Duodenal mucosa (tissue), 2 donors: ENCODE results near the gene PSORS1C2.

Experiments
- H3K27ac ChIP-seq: one replicate; pipeline ENCODE4 v1.7.0; 2013; ENCODE audit warnings: low read depth, low read length
- H3K27me3 ChIP-seq, 2 donors: one replicate each; pipeline ENCODE4 v1.7.0; 2013; ENCODE audit warnings: low read length in 2 of 2, control low read depth in 1 of 2; ENCODE audit not compliant: insufficient read depth in 2 of 2, control insufficient read depth in 1 of 2
- H3K36me3 ChIP-seq, 2 donors: one replicate each; pipeline ENCODE4 v1.7.0; 2013; ENCODE audit warnings: low read length in 2 of 2, control low read depth in 1 of 2; ENCODE audit not compliant: insufficient read depth in 2 of 2, control insufficient read depth in 1 of 2
- H3K4me1 ChIP-seq, 2 donors: one replicate each; pipeline ENCODE4 v1.7.0; 2013; ENCODE audit warnings: low read length in 2 of 2, control low read depth in 1 of 2; ENCODE audit not compliant: insufficient read depth in 2 of 2, control insufficient read depth in 1 of 2
- H3K4me3 ChIP-seq, 2 donors: one replicate each; pipeline ENCODE4 v1.7.0; 2013; ENCODE audit warnings: low read length in 2 of 2, low read depth in 1 of 2
- H3K9ac ChIP-seq, 2 donors: one replicate each; pipeline ENCODE4 v1.7.0; 2013; ENCODE audit warnings: low read length in 2 of 2, low read depth in 1 of 2
- H3K9me3 ChIP-seq, 2 donors: one replicate each; pipeline ENCODE4 v1.7.0; 2013; ENCODE audit warnings: low read length in 2 of 2, control low read depth in 1 of 2; ENCODE audit not compliant: control insufficient read depth in 1 of 2

PSORS1C2 gene

DNA sequence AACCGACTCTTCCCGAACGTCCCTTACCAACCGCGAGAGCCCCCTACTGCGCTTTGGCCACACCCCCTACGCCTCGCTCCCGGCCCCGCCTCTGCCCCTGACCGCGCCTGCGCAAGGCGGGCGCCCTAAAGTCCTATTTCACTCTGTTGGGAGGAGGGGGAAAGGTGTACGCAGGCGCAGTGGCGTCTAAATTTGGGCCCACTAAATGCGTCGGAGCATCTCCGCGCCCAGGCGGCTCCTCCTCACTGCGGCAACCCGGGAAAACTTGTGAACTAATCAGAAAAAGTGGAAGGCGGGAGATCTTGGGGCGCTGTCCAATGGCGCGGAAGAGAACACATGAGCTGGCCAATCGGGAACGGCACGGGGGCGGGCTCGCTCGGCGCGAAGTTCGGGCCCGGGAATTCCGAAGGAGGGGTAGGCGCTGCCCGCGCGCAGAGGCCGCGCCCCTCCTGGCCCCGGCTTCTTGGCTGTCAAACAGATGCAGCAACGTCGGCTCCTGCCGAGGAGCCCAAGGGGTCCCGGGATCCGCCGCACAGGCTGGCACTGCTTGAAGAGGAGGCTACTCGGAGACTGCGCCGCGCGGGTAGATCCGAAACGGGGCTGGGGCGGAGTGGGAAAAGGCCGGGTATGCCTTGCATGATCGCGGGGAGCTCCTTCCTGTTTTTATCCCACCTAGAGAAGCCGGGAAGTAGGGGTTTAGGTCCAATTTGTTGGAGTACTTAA lies 19.4 kb upstream of the PSORS1C2 start, which contains the start of gene TCF19:
TSS of gene TCF19 (plus strand) at position 450 of the 723 bp plus-strand sequence. CDS start 881 bp downstream, outside the sequence.
- Histone ChIP-seq H3K4me3 (peak within 1 kb of the TSS; percentile 82 to 95), H3K9me3 (no peaks in the 10 kb centered on the region), H3K9ac (peak within 1 kb of the TSS; percentile 72 to 90), H3K36me3 (peaks cover 0 to 21% of the 10 kb centered on the region in 2 donors), H3K4me1 (peaks cover 16 to 20% of the 10 kb centered on the region in 2 donors), H3K27me3 (no peaks in the 10 kb centered on the region), H3K27ac (no peak within 1 kb of the TSS)

GRCh38 chr6:31157513-31158139 lies 18.8 kb upstream of the PSORS1C2 start, which contains the start of gene CCHCR1:
Gene CCHCR1, minus strand, starts transcription at chr6:31157802. Its CDS starts 202 bp downstream, at chr6:31157600.
- H3K4me1 ChIP-seq: peaks cover 16 to 20% of the 10 kb centered on the region in 2 donors
- no peaks in the 10 kb centered on the region for H3K9me3 ChIP-seq
- H3K36me3 ChIP-seq: peaks cover 0 to 15% of the 10 kb centered on the region in 2 donors
- no peak within 1 kb of the TSS for H3K27ac ChIP-seq
- H3K4me3 ChIP-seq: peak within 1 kb of the TSS; percentile 82 to 95
- no peaks in the 10 kb centered on the region for H3K27me3 ChIP-seq
- peak within 1 kb of the TSS; percentile 72 to 90 for H3K9ac ChIP-seq

GRCh38 chr6:31156641-31157040 lies 17.8 kb upstream of the PSORS1C2 start:
- Histone ChIP-seq H3K9ac (no peak overlapping the region), H3K36me3 (peaks cover 0 to 8% of the 10 kb centered on the region in 2 donors), H3K27ac (no peak overlapping the region), H3K27me3 (no peaks in the 10 kb centered on the region), H3K4me3 (no peak overlapping the region), H3K4me1 (peaks cover 16 to 20% of the 10 kb centered on the region in 2 donors), H3K9me3 (no peaks in the 10 kb centered on the region)

GRCh38 chr6:31154436-31154835 lies 15.6 kb upstream of the PSORS1C2 start:
- H3K4me3 ChIP-seq: no peak overlapping the region
- no peak overlapping the region for H3K27ac ChIP-seq
- no peaks in the 10 kb centered on the region for H3K27me3 ChIP-seq

DNA sequence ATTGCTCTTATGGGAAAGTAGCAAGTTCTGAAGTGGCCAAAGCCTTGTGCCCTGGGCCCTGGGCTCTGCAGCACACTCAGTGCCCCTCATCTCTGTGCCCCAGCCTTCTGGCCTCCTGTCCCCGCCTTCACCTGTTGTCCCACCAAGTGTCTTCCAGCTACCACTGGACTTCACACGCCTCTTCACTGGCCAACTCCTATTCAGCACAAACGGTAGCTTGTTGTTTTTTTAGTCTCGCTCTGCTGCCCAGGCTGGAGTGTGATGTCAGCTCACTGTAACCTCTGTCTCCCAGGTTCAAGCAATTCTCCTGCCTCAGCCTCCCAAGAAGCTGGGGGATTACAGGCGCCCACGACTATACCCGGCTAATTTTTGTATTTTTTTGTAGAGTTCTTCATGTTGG lies 13.9 kb upstream of the PSORS1C2 start:
- Histone ChIP-seq H3K36me3 (peaks cover 5 to 17% of the 10 kb centered on the region in 2 donors), H3K4me1 (peaks cover 7 to 9% of the 10 kb centered on the region in 2 donors), H3K9ac (no peak overlapping the region), H3K9me3 (no peaks in the 10 kb centered on the region), H3K27me3 (no peaks in the 10 kb centered on the region), H3K4me3 (no peak overlapping the region), H3K27ac (no peak overlapping the region)

More at GRCh38 chr6:31154436-31154835, 15.6 kb upstream of the PSORS1C2 start:
- no peak overlapping the region for H3K9ac ChIP-seq
- peaks cover 12 to 16% of the 10 kb centered on the region in 2 donors for H3K4me1 ChIP-seq
- peaks cover 5 to 17% of the 10 kb centered on the region in 2 donors for H3K36me3 ChIP-seq
- no peaks in the 10 kb centered on the region for H3K9me3 ChIP-seq

DNA sequence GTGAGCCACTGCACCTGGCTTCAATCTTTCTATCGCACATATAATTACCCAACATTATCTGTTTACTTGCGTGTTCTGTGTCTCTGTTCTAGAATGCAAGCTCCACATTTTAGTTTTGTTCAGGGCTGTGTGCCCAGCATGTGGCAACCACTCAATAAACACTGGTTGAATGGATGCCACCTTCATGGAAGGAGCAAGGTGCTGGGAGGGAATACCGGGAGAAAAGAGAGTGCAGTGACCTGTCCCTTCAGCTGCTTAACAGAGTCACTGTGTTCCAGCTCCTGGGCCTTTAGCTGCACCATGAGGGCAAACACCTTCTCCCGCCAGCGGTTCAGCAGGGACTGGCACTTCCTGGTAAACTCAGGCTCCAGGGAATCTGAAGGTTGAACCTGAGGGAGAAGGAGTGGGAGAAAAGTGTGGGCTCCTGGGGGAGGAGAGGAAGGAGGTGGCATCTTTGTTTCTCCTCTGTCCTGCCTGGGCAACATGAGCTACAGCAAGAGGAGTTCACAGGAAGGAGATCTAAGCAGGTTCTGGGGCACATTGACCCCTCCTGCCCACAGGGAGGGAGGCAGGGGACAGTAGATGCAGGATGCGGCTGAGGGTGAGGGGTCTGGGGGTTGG lies 11.1 kb upstream of the PSORS1C2 start:
- no peak overlapping the region for H3K9ac ChIP-seq
- H3K36me3 ChIP-seq: peaks cover 5 to 17% of the 10 kb centered on the region in 2 donors
- no peaks in the 10 kb centered on the region for H3K27me3 ChIP-seq
- H3K4me3 ChIP-seq: no peak overlapping the region
- no peaks in the 10 kb centered on the region for H3K9me3 ChIP-seq
- no peak overlapping the region for H3K27ac ChIP-seq
- H3K4me1 ChIP-seq: peaks cover 12 to 13% of the 10 kb centered on the region in 2 donors

DNA sequence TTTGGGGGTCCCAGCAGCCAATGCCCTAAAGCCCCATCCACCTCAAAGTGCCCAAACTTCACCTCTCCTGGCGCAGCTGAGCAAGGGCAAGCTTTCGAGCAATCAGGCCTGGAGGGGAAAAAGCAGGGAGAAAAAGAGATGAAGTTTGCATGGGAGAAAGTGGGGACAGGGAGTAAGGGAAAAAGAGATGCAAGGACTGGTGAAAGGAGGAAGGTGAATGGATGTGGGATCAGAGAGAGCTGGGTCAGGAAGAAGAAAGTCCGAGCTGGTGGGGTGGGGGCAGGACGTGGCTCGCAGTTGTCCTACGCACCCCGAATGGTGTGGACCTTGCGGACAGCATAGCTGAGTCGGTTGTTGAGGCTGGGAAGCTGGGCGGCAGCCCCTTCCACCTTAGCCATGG lies 6.5 kb upstream of the PSORS1C2 start:
- no peaks in the 10 kb centered on the region for H3K27me3 ChIP-seq
- H3K36me3 ChIP-seq: peaks cover 5 to 13% of the 10 kb centered on the region in 2 donors
- H3K9me3 ChIP-seq: no peaks in the 10 kb centered on the region
- peaks cover 27 to 29% of the 10 kb centered on the region in 2 donors for H3K4me1 ChIP-seq
- peak overlapping the region; percentile 30 for H3K27ac ChIP-seq
- H3K4me3 ChIP-seq: peak overlapping the region; percentile 51 to 60
- H3K9ac ChIP-seq: peak overlapping the region; percentile 39 to 52

DNA sequence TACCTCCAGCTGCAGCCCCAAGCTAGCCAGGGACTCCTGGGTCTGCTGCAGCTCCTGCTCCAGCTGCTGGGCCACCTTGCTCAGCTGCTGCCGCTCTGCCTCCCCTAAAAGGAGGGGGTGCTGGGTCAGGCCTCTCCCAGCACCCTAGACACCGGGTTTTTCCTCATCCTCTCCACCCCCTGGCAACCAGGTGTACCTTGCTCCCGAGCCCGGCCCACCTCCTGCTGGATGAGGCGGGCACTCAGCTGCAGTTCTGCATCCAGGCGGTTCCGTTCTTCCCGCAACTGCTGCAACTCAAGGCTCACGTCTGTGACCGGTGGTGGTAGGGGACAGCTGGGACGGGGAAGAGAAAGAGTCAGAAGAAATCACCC lies 6.1 kb upstream of the PSORS1C2 start:
- peak overlapping the region; percentile 39 to 52 for H3K9ac ChIP-seq
- peak overlapping the region; percentile 67 for H3K27ac ChIP-seq

GRCh38 chr6:31144296-31144969 lies 5.6 kb upstream of the PSORS1C2 start:
- H3K36me3 ChIP-seq: peaks cover 0 to 7% of the 10 kb centered on the region in 2 donors
- H3K9ac ChIP-seq: peak overlapping the region; percentile 39 to 52
- no peaks in the 10 kb centered on the region for H3K27me3 ChIP-seq
- H3K9me3 ChIP-seq: no peaks in the 10 kb centered on the region
- peak overlapping the region; percentile 67 for H3K27ac ChIP-seq
- H3K4me1 ChIP-seq: peaks cover 27 to 29% of the 10 kb centered on the region in 2 donors
- H3K4me3 ChIP-seq: peak overlapping the region; percentile 51 to 60

More for the DNA sequence above, 6.1 kb upstream of the PSORS1C2 start:
- peak overlapping the region; percentile 51 to 60 for H3K4me3 ChIP-seq
- peaks cover 5 to 9% of the 10 kb centered on the region in 2 donors for H3K36me3 ChIP-seq
- no peaks in the 10 kb centered on the region for H3K27me3 ChIP-seq
- H3K4me1 ChIP-seq: peaks cover 27 to 29% of the 10 kb centered on the region in 2 donors
- H3K9me3 ChIP-seq: no peaks in the 10 kb centered on the region
